Measurements from ENCODE around the gene TOP1.

The TOP1 gene

GRCh38 chr20:41004531-41005360 is 23.9 kb upstream of the TOP1 start:
- DNase-seq, result peak; percentile 13

GRCh38 chr20:41005361-41005729 is 23.3 kb upstream of the TOP1 start:
- DNase-seq, result no peak

- DNase-seq, result no peak
Observed at GRCh38 chr20:41006126-41006935, 22.3 kb upstream of the TOP1 start.

GRCh38 chr20:41006936-41007474 is 21.6 kb upstream of the TOP1 start:
- no peak for DNase-seq

- DNase-seq, result no peak
Observed at GRCh38 chr20:41007481-41007880, 21.1 kb upstream of the TOP1 start.

- DNase-seq, result no peak
Observed at GRCh38 chr20:41009946-41010345, 18.7 kb upstream of the TOP1 start.

GRCh38 chr20:41011551-41012067 is 17.0 kb upstream of the TOP1 start:
- DNase-seq, result peak; percentile 18

- no peak for DNase-seq
Observed at GRCh38 chr20:41014561-41015088, 14.0 kb upstream of the TOP1 start.

- DNase-seq, result no peak
Observed at GRCh38 chr20:41017448-41018042, 11.1 kb upstream of the TOP1 start.

GRCh38 chr20:41018153-41018552 is 10.5 kb upstream of the TOP1 start:
- DNase-seq, result no peak

- DNase-seq, result no peak
Observed at GRCh38 chr20:41023549-41023948, 5.1 kb upstream of the TOP1 start.

- DNase-seq, result no peak
Observed at GRCh38 chr20:41027366-41027765, 1.3 kb upstream of the TOP1 start.

GRCh38 chr20:41027872-41028358 is 707 bp upstream of the TOP1 start:
- DNase-seq, result no peak

GRCh38 chr20:41029150-41029901 is 704 bp downstream of the TOP1 start:
- DNase-seq, result peak; percentile 36

GRCh38 chr20:41030061-41030460 is 1.4 kb downstream of the TOP1 start:
- no peak for DNase-seq

- no peak for DNase-seq
Observed at GRCh38 chr20:41030531-41031242, 2.1 kb downstream of the TOP1 start.

- DNase-seq, result no peak
Observed at GRCh38 chr20:41031243-41031619, 2.6 kb downstream of the TOP1 start.

- no peak for DNase-seq
Observed at GRCh38 chr20:41032271-41032670, 3.6 kb downstream of the TOP1 start.

GRCh38 chr20:41034239-41034638 is 5.6 kb downstream of the TOP1 start:
- no peak for DNase-seq

GRCh38 chr20:41035207-41035606 is 6.6 kb downstream of the TOP1 start:
- no peak for DNase-seq

- DNase-seq, result no peak
Observed at GRCh38 chr20:41037179-41037578, 8.6 kb downstream of the TOP1 start.

All from activated CD4-positive, alpha-beta T cell treated with anti-CD3 and anti-CD28 coated beads, Interleukin-2, Interleukin-6, amounts not matched to agents 100 ng/mL and 50 ng/mL, durations not matched to agents 16 hours and 8 hours (primary cell).